OCI-LY3 (cell line): Measurements from ENCODE around the gene FRMD3.

Source experiments
- CTCF ChIP-seq: fragments of 200-600, 300-600 bp; sonication (generic); IDR thresholded peaks from 2 replicates; pipeline ENCODE4 v1.5.1; 2014; ENCODE audit warnings: antibody characterized with exemption, low read length, low read depth
- EZH2phosphoT487 ChIP-seq: fragments of 200-600 bp; shearing (Covaris generic); IDR thresholded peaks from 2 replicates; pipeline ENCODE4 v1.6.1; 2018; ENCODE audit warnings: antibody characterized with exemption, mixed run types, low read depth

GRCh38 chr9:83372957-83373356, 165.2 kb downstream of the FRMD3 start:
- TF ChIP-seq CTCF (no peak), EZH2phosphoT487 (no peak)
